ENCODE data around the gene P4HA2. TPM values are rescaled to one million over a fixed set of nuclear protein-coding genes. Genes with fewer than 3 reads are reported as not detected.

The P4HA2 gene
- total and polyA plus RNA-seq, 2 of the 13 experiments (the other 11 are each of a cell fraction or from before 2014, with no cell fraction given) = 37.7 to 126 TPM

DNA sequence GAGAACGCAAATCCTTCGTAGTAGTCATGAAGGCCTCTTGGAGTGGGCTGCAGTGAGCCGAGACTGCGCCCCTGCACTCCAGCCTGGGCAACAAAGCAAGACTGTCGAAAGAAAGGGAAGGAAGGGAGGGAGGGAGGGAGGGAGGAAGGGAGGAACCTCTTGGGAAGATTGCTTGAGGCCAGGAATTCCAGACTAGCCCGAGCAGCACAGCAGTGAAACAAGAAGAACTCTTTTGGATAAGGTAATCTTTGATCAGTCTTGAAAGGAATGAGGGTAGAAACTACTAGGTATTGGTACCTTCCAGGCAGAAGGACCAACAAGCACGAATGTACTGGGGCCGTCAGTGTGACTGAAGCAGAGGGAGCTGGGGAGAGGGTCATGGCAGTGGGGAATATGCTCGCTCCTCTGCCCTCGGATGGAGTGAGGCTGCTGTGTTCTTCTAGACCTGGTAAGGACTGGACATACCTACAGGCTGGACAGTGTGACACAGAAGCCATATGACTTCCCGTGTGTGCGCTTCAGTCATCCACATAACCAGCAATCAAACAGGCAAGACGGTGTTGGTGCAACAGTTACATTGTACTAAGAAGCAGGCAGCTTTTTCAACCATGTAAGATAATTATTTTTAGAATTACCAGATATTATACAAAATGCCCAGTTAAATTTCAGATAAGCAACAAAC, 45.2 kb downstream of the P4HA2 start:
- no peak for FAIRE-seq
- TF ChIP-seq FOXO4 (CRISPR knock-in tag; conservative IDR thresholded peaks at IDR 0.05) = no peak
- no peak for TF ChIP-seq CC2D1A (CRISPR knock-in tag; IDR thresholded peaks at IDR 0.05)
- no peak for TF ChIP-seq MLXIP (CRISPR knock-in tag; IDR thresholded peaks at IDR 0.05; ENCODE audit: borderline replicate concordance)
- TF ChIP-seq NFE2 (CRISPR knock-in tag; IDR thresholded peaks at IDR 0.05) = no peak
- TF ChIP-seq NKX3-1 (CRISPR knock-in tag; IDR thresholded peaks at IDR 0.05) = no peak
- TF ChIP-seq PRMT3 (CRISPR knock-in tag; IDR thresholded peaks at IDR 0.05; ENCODE audit: borderline replicate concordance, low read depth) = no peak
- TF ChIP-seq RFX3 (CRISPR knock-in tag; IDR thresholded peaks at IDR 0.05) = no peak
- TF ChIP-seq CEBPG (CRISPR knock-in tag; IDR thresholded peaks at IDR 0.05) = no peak
- no peak for TF ChIP-seq ZNF235 (CRISPR knock-in tag; IDR thresholded peaks at IDR 0.05; ENCODE audit: borderline replicate concordance)
- TF ChIP-seq E2F1 (CRISPR knock-in tag; IDR thresholded peaks at IDR 0.05) = no peak
- TF ChIP-seq SNAPC5 (CRISPR knock-in tag; IDR thresholded peaks at IDR 0.05; ENCODE audit: borderline replicate concordance) = no peak
- TF ChIP-seq ZNF556 (CRISPR knock-in tag; IDR thresholded peaks at IDR 0.05; ENCODE audit: borderline replicate concordance) = no peak
- TF ChIP-seq ZSCAN5A (CRISPR knock-in tag; IDR thresholded peaks at IDR 0.05; ENCODE audit: borderline replicate concordance) = no peak
- no peak for TF ChIP-seq ZNF576 (CRISPR knock-in tag; IDR thresholded peaks at IDR 0.05)
- TF ChIP-seq TARDBP (CRISPR knock-in tag; IDR thresholded peaks at IDR 0.05) = no peak
- no peak for TF ChIP-seq HOXA7 (CRISPR knock-in tag; IDR thresholded peaks at IDR 0.05)
- in situ Hi-C loops (cut with HindIII; ENCODE audit: extremely low pct_ligation_motif_present, low pct_unique_long_range_greater_than_20kb) = no loop called here
- no peak overlapping the region for H3K27ac ChIP-seq (ENCODE audit: extremely low read length, insufficient read depth, low read length)
- no peak overlapping the region for H2AFZ ChIP-seq (ENCODE audit: low read length)
- intact Hi-C loops (cut with micrococcal nuclease; ENCODE audit: unreplicated experiment) = no loop called here
- no peak overlapping the region for H3K4me3 ChIP-seq (replicated peaks in 1 of 3; ENCODE audit: insufficient read depth in 1 of 3, low read depth in 2 of 3, low read length in 3 of 3)
- no peaks in the 10 kb centered on the region for H4K20me1 ChIP-seq (ENCODE audit: insufficient read depth, low read length)
- H3K79me2 ChIP-seq (ENCODE audit: insufficient read depth, low read length) = no peaks in the 10 kb centered on the region
- CTCF ChIA-PET (ENCODE audit: low intra/inter-chr PET ratio, low total read pairs) = no interaction called here
- no peaks in the 10 kb centered on the region for H3K27me3 ChIP-seq (ENCODE audit: control insufficient read depth in 1 of 2, insufficient read depth in 2 of 2, low read length in 2 of 2)
- no peak overlapping the region for H3K4me2 ChIP-seq (ENCODE audit: low read depth, low read length)
- DNase-seq (ENCODE audit: low spot score) = no peak
- POLR2A ChIA-PET = no interaction called here
- H3K9me3 ChIP-seq (ENCODE audit: low read length) = no peaks in the 10 kb centered on the region
- H3K36me3 ChIP-seq (replicated peaks in 1 of 2; ENCODE audit: control insufficient read depth in 1 of 2, insufficient read depth in 2 of 2, low read length in 2 of 2) = no peaks in the 10 kb centered on the region
- no TSS peak for BruUV-seq (replicated peaks)
- H3K9ac ChIP-seq (ENCODE audit: insufficient read depth, low read depth, low read length) = no peak overlapping the region
- H3K4me1 ChIP-seq (ENCODE audit: insufficient read depth, low read length) = peaks cover 18% of the 10 kb centered on the region; the same call in 1 of the 2 replicates
- WGBS (ENCODE audit: low lambda C conversion rate) = 65% methylated on average over 13 of the region's 13 CpGs
- peak; percentile 23; the same call in 1 of the 3 replicates for ATAC-seq
